ENCODE data around the gene NR2C2AP.

NR2C2AP gene

GRCh38 chr19:19192910-19193423 lies 10.2 kb downstream of the NR2C2AP start:
- no peaks in the 10 kb centered on the region for H3K27me3 ChIP-seq (ENCODE audit: control insufficient read depth in 3 of 3, insufficient read depth in 3 of 3, low read depth in 1 of 3, low read length in 3 of 3)
- peak overlapping the region; percentile 26 for H3K9ac ChIP-seq (ENCODE audit: low read depth, low read length, poor library complexity)
- peaks cover 3 to 7% of the 10 kb centered on the region in 2 donors for H3K4me1 ChIP-seq (ENCODE audit: control insufficient read depth in 2 of 2, insufficient read depth in 1 of 2, low read depth in 1 of 2, low read length in 2 of 2)
- peaks cover 6 to 30% of the 10 kb centered on the region in 2 donors for H3K36me3 ChIP-seq (replicated peaks in 1 of 2; ENCODE audit: control insufficient read depth in 2 of 2, insufficient read depth in 2 of 2, low read length in 2 of 2)
- peak overlapping the region; percentile 69 for H3K27ac ChIP-seq (replicated peaks; ENCODE audit: low read length)
- no peaks in the 10 kb centered on the region for H3K9me3 ChIP-seq (replicated peaks in 1 of 2; ENCODE audit: control insufficient read depth in 2 of 2, insufficient read depth in 1 of 2, low read depth in 1 of 2, low read length in 2 of 2)
- WGBS, 2 donors (ENCODE audit: extremely low coverage in 2 of 2, insufficient read length in 2 of 2, insufficient replicate concordance in 1 of 2), result no CpG with 5 or more reads among the region's 22 CpGs
- peaks cover 14% of the 10 kb centered on the region for H3K79me1 ChIP-seq (ENCODE audit: low read depth, low read length)
- H2BK15ac ChIP-seq (ENCODE audit: low read length), result no peak overlapping the region
- no peak overlapping the region for H3K23ac ChIP-seq (ENCODE audit: low read depth, low read length, poor library complexity)
- H2AK5ac ChIP-seq (ENCODE audit: low read depth, low read length), result no peak overlapping the region
- H2BK5ac ChIP-seq (ENCODE audit: low read length), result no peak overlapping the region
- no peak overlapping the region for H3K14ac ChIP-seq (ENCODE audit: low read length)
- H3K4me3 ChIP-seq (ENCODE audit: low read length in 2 of 2), result peak overlapping the region; percentile 92 to 99
- peak overlapping the region; percentile 91 for H2AFZ ChIP-seq (ENCODE audit: low read length)
- no peak overlapping the region for H4K8ac ChIP-seq (ENCODE audit: low read depth, low read length)
- no peak overlapping the region for H2BK120ac ChIP-seq (ENCODE audit: low read depth, low read length)
- DNase-seq (ENCODE audit: low spot score), result no peak
- no peak overlapping the region for H3K4ac ChIP-seq (ENCODE audit: low read length)
- H2BK12ac ChIP-seq (ENCODE audit: low read length), result no peak overlapping the region
- H3K18ac ChIP-seq (ENCODE audit: low read length), result peak overlapping the region; percentile 89
- H3K4me2 ChIP-seq (ENCODE audit: insufficient read depth, low read length, poor library complexity, severe bottlenecking), result peak overlapping the region; percentile 74
- no peak overlapping the region for H4K91ac ChIP-seq (ENCODE audit: low read depth, low read length, poor library complexity)

DNA sequence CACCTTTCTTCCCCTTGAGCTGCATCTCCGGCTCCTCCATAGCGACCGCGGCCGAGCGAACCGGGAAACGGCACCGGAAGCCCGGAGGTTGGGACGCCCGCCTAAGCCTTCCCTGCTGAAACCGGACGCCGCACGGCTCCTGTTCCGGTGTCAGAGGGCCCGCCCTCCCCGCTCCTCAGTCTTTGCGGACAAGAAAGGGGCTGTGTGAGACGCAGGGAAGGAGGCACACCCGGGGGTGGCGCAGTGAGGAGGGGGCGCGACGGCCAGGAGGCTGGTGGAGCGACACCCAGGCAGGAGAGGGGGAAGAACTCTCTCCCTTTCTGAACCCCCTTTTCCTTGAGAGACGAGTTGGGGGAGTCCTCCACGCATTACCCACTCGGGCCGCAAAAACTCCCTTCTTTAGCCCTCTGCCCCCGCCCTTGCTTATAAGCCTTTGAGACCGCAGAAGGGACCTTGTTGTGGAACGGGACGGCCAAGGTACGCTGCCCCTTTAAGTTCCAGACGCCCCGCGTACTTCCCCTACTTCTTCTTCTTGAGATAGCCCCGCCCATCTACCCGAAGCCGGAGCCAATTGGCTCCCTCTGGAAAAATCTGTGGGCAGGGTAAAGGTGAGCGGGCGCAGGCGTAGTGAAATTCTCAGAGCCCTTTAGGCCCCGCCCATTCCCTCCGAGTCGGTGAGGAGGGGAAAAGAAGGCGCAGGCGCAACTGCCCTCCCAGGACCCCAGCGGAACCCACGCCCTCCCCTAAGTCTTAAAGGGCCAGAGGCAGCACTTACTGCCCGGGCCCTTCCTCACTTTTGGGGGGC lies 10.9 kb downstream of the NR2C2AP start, which contains the start of the genes BORCS8 and RFXANK:
TSS of gene BORCS8 (minus strand) at position 75 of the 805 bp plus-strand sequence. CDS start at position 40, 35 bp downstream.
TSS of gene RFXANK (plus strand) at position 181 of the 805 bp plus-strand sequence. CDS start 1,689 bp downstream, outside the sequence.
- H2AFZ ChIP-seq (ENCODE audit: low read length), result peak within 1 kb of the TSS; percentile 98
- peak within 1 kb of the TSS; percentile 99 for H3K9ac ChIP-seq (ENCODE audit: low read depth, low read length, poor library complexity)
- peak within 1 kb of the TSS; percentile 99 for H3K27ac ChIP-seq (replicated peaks; ENCODE audit: low read length)
- H3K23ac ChIP-seq (ENCODE audit: low read depth, low read length, poor library complexity), result peak within 1 kb of the TSS; percentile 98
- H3K4me1 ChIP-seq (ENCODE audit: control insufficient read depth in 2 of 2, insufficient read depth in 1 of 2, low read depth in 1 of 2, low read length in 2 of 2), result peaks cover 3 to 7% of the 10 kb centered on the region in 2 donors
- H2BK120ac ChIP-seq (ENCODE audit: low read depth, low read length), result no peak within 1 kb of the TSS
- H3K36me3 ChIP-seq (replicated peaks in 1 of 2; ENCODE audit: control insufficient read depth in 2 of 2, insufficient read depth in 2 of 2, low read length in 2 of 2), result peaks cover 5 to 25% of the 10 kb centered on the region in 2 donors
- H2BK5ac ChIP-seq (ENCODE audit: low read length), result peak within 1 kb of the TSS; percentile 100
- peak within 1 kb of the TSS; percentile 100 for H3K18ac ChIP-seq (ENCODE audit: low read length)
- DNase-seq (ENCODE audit: low spot score), result peak; percentile 100
- H3K79me1 ChIP-seq (ENCODE audit: low read depth, low read length), result peaks cover 14% of the 10 kb centered on the region
- H2BK12ac ChIP-seq (ENCODE audit: low read length), result no peak within 1 kb of the TSS
- peak within 1 kb of the TSS; percentile 96 for H4K8ac ChIP-seq (ENCODE audit: low read depth, low read length)
- peak within 1 kb of the TSS; percentile 81 for H2AK5ac ChIP-seq (ENCODE audit: low read depth, low read length)
- H3K4ac ChIP-seq (ENCODE audit: low read length), result peak within 1 kb of the TSS; percentile 93
- no peaks in the 10 kb centered on the region for H3K9me3 ChIP-seq (replicated peaks in 1 of 2; ENCODE audit: control insufficient read depth in 2 of 2, insufficient read depth in 1 of 2, low read depth in 1 of 2, low read length in 2 of 2)
- peak within 1 kb of the TSS; percentile 98 for H3K4me2 ChIP-seq (ENCODE audit: insufficient read depth, low read length, poor library complexity, severe bottlenecking)
- peak within 1 kb of the TSS; percentile 98 for H3K14ac ChIP-seq (ENCODE audit: low read length)
- H4K91ac ChIP-seq (ENCODE audit: low read depth, low read length, poor library complexity), result no peak within 1 kb of the TSS
- H2BK15ac ChIP-seq (ENCODE audit: low read length), result peak within 1 kb of the TSS; percentile 92
- H3K4me3 ChIP-seq (ENCODE audit: low read length in 2 of 2), result peak within 1 kb of the TSS; percentile 97 to 99
- no CpG with 5 or more reads among the region's 53 CpGs for WGBS, 2 donors (ENCODE audit: extremely low coverage in 2 of 2, insufficient read length in 2 of 2, insufficient replicate concordance in 1 of 2)
- H3K27me3 ChIP-seq (ENCODE audit: control insufficient read depth in 3 of 3, insufficient read depth in 3 of 3, low read depth in 1 of 3, low read length in 3 of 3), result no peaks in the 10 kb centered on the region

- H2BK5ac ChIP-seq (ENCODE audit: low read length), result peak overlapping the region; percentile 100
- H3K4me3 ChIP-seq (ENCODE audit: low read length in 2 of 2), result peak overlapping the region; percentile 97 to 99
- peak overlapping the region; percentile 95 for H3K18ac ChIP-seq (ENCODE audit: low read length)
- peak overlapping the region; percentile 81 for H2AK5ac ChIP-seq (ENCODE audit: low read depth, low read length)
- peak overlapping the region; percentile 98 for H2AFZ ChIP-seq (ENCODE audit: low read length)
- peak overlapping the region; percentile 95 for H3K9ac ChIP-seq (ENCODE audit: low read depth, low read length, poor library complexity)
- peak overlapping the region; percentile 98 for H3K23ac ChIP-seq (ENCODE audit: low read depth, low read length, poor library complexity)
- no peak overlapping the region for H3K14ac ChIP-seq (ENCODE audit: low read length)
- no peak overlapping the region for H2BK12ac ChIP-seq (ENCODE audit: low read length)
- DNase-seq (ENCODE audit: low spot score), result no peak
- no peak overlapping the region for H4K91ac ChIP-seq (ENCODE audit: low read depth, low read length, poor library complexity)
- H2BK120ac ChIP-seq (ENCODE audit: low read depth, low read length), result no peak overlapping the region
- H3K79me1 ChIP-seq (ENCODE audit: low read depth, low read length), result peaks cover 12% of the 10 kb centered on the region
- H3K36me3 ChIP-seq (replicated peaks in 1 of 2; ENCODE audit: control insufficient read depth in 2 of 2, insufficient read depth in 2 of 2, low read length in 2 of 2), result peaks cover 2 to 23% of the 10 kb centered on the region in 2 donors
- H3K4me2 ChIP-seq (ENCODE audit: insufficient read depth, low read length, poor library complexity, severe bottlenecking), result peak overlapping the region; percentile 98
- H3K27ac ChIP-seq (replicated peaks; ENCODE audit: low read length), result peak overlapping the region; percentile 72
- no peak overlapping the region for H3K4ac ChIP-seq (ENCODE audit: low read length)
- no CpG with 5 or more reads among the region's 17 CpGs for WGBS, 2 donors (ENCODE audit: extremely low coverage in 2 of 2, insufficient read length in 2 of 2, insufficient replicate concordance in 1 of 2)
- no peak overlapping the region for H4K8ac ChIP-seq (ENCODE audit: low read depth, low read length)
- no peaks in the 10 kb centered on the region for H3K9me3 ChIP-seq (replicated peaks in 1 of 2; ENCODE audit: control insufficient read depth in 2 of 2, insufficient read depth in 1 of 2, low read depth in 1 of 2, low read length in 2 of 2)
- no peaks in the 10 kb centered on the region for H3K27me3 ChIP-seq (ENCODE audit: control insufficient read depth in 3 of 3, insufficient read depth in 3 of 3, low read depth in 1 of 3, low read length in 3 of 3)
- no peak overlapping the region for H2BK15ac ChIP-seq (ENCODE audit: low read length)
- H3K4me1 ChIP-seq (ENCODE audit: control insufficient read depth in 2 of 2, insufficient read depth in 1 of 2, low read depth in 1 of 2, low read length in 2 of 2), result peaks cover 3 to 7% of the 10 kb centered on the region in 2 donors
These were observed 11.5 kb downstream of the NR2C2AP start for GRCh38 chr19:19191768-19192077.

DNA sequence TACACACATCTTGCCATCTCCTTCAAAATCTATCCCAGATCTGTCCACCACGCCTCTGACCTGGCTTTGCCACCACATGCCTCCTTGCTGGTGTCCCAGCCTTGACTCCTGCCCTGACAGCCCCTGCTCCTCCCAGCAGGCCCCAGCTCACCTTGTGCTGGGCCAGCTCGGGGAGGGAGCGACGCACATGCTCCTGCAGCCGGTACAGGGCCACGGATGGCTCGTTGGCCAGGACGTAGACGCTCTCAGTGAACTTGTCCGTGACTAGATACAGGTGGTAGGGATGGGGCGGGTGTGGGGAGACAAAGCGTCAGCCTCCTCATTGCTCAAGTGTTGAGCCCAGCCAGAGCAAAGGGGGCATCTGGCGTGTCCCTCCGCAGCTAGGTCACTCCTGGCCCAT lies 16.5 kb downstream of the NR2C2AP start:
- H3K4ac ChIP-seq (ENCODE audit: low read length), result no peak overlapping the region
- no peak overlapping the region for H2BK15ac ChIP-seq (ENCODE audit: low read length)
- WGBS, 2 donors (ENCODE audit: extremely low coverage in 2 of 2, insufficient read length in 2 of 2, insufficient replicate concordance in 1 of 2), result no CpG with 5 or more reads among the region's 14 CpGs
- H3K27me3 ChIP-seq (ENCODE audit: control insufficient read depth in 3 of 3, insufficient read depth in 3 of 3, low read depth in 1 of 3, low read length in 3 of 3), result no peaks in the 10 kb centered on the region
- no peak for DNase-seq (ENCODE audit: low spot score)
- no peak overlapping the region for H2AK5ac ChIP-seq (ENCODE audit: low read depth, low read length)
- no peak overlapping the region for H4K8ac ChIP-seq (ENCODE audit: low read depth, low read length)
- H3K9ac ChIP-seq (ENCODE audit: low read depth, low read length, poor library complexity), result peak overlapping the region; percentile 53
- H3K14ac ChIP-seq (ENCODE audit: low read length), result no peak overlapping the region
- no peak overlapping the region for H2BK120ac ChIP-seq (ENCODE audit: low read depth, low read length)
- no peak overlapping the region for H3K23ac ChIP-seq (ENCODE audit: low read depth, low read length, poor library complexity)
- no peaks in the 10 kb centered on the region for H3K9me3 ChIP-seq (replicated peaks in 1 of 2; ENCODE audit: control insufficient read depth in 2 of 2, insufficient read depth in 1 of 2, low read depth in 1 of 2, low read length in 2 of 2)
- no peak overlapping the region for H2BK12ac ChIP-seq (ENCODE audit: low read length)
- peaks cover 11 to 30% of the 10 kb centered on the region in 2 donors for H3K36me3 ChIP-seq (replicated peaks in 1 of 2; ENCODE audit: control insufficient read depth in 2 of 2, insufficient read depth in 2 of 2, low read length in 2 of 2)
- no peak overlapping the region for H3K27ac ChIP-seq (replicated peaks; ENCODE audit: low read length)
- peaks cover 3 to 7% of the 10 kb centered on the region in 2 donors for H3K4me1 ChIP-seq (ENCODE audit: control insufficient read depth in 2 of 2, insufficient read depth in 1 of 2, low read depth in 1 of 2, low read length in 2 of 2)
- no peak overlapping the region for H2AFZ ChIP-seq (ENCODE audit: low read length)
- peak overlapping the region in 1 of 2 donors; percentile 64 for H3K4me3 ChIP-seq (ENCODE audit: low read length in 2 of 2)
- H3K79me1 ChIP-seq (ENCODE audit: low read depth, low read length), result peaks cover 12% of the 10 kb centered on the region
- H3K4me2 ChIP-seq (ENCODE audit: insufficient read depth, low read length, poor library complexity, severe bottlenecking), result no peak overlapping the region
- H3K18ac ChIP-seq (ENCODE audit: low read length), result no peak overlapping the region
- no peak overlapping the region for H4K91ac ChIP-seq (ENCODE audit: low read depth, low read length, poor library complexity)
- H2BK5ac ChIP-seq (ENCODE audit: low read length), result no peak overlapping the region

Data from neuronal stem cell (in vitro differentiated cells).